Natural killer cell (primary cell): ENCODE measurements around the gene PRG3. TPM values are rescaled to one million over a fixed set of nuclear protein-coding genes. Genes with fewer than 3 reads are reported as not detected.

ENCODE experiments used
- ATAC-seq, 3 donors: fragments of 150-1000 bp in 2 of 3; fragments of 200-7000 bp in 1 of 3; cut with Tn5 transposase; 1 replicate in 1 of 3; 2 replicates in 2 of 3; pipeline ENCODE4 v1.10.0; 2021; ENCODE audit warnings: mild to moderate bottlenecking in 2 of 3, moderate library complexity in 2 of 3
- DNase-seq, 2 donors: peaks; one replicate each; pipeline versions ENCODE4 v3.0.0 to v3.0.0-alpha.2; 2013 to 2021; ENCODE audit warnings: mixed read lengths in 1 of 2
- H3K27ac ChIP-seq: one replicate; pipeline ENCODE4 v1.5.1; 2013; ENCODE audit warnings: mild to moderate bottlenecking, low read length
- H3K27me3 ChIP-seq: one replicate; pipeline ENCODE4 v1.6.1; 2013; ENCODE audit warnings: low read length; ENCODE audit not compliant: control insufficient read depth, insufficient read depth
- H3K36me3 ChIP-seq: one replicate; pipeline ENCODE4 v1.6.1; 2013; ENCODE audit warnings: low read length; ENCODE audit not compliant: control insufficient read depth, insufficient read depth
- H3K4me1 ChIP-seq: one replicate; pipeline ENCODE4 v1.6.1; 2013; ENCODE audit warnings: low read length; ENCODE audit not compliant: control insufficient read depth, insufficient read depth
- H3K4me3 ChIP-seq: one replicate; pipeline ENCODE4 v1.5.1; 2013; ENCODE audit warnings: low read length
- H3K9me3 ChIP-seq: one replicate; pipeline ENCODE4 v1.6.1; 2013; ENCODE audit warnings: low read length; ENCODE audit not compliant: control insufficient read depth, insufficient read depth
- H3K27ac Mint-ChIP-seq, 2 donors: one replicate each; pipeline ENCODE4 v1.8.0; 2022; ENCODE audit warnings: mild to moderate bottlenecking in 2 of 2, mixed read lengths in 2 of 2, moderate library complexity in 1 of 2
- H3K27me3 Mint-ChIP-seq, 2 donors: one replicate each; pipeline ENCODE4 v1.8.0; 2022; ENCODE audit warnings: low read depth in 2 of 2, mixed read lengths in 2 of 2
- H3K36me3 Mint-ChIP-seq: one replicate; pipeline ENCODE4 v1.8.0; 2022; ENCODE audit warnings: mixed read lengths
- H3K4me1 Mint-ChIP-seq, 2 donors: one replicate each; pipeline ENCODE4 v1.8.0; 2022; ENCODE audit warnings: mixed read lengths in 2 of 2
- H3K4me3 Mint-ChIP-seq: one replicate; pipeline ENCODE4 v1.8.0; 2022; ENCODE audit warnings: mild to moderate bottlenecking, moderate library complexity, mixed read lengths
- H3K9me3 Mint-ChIP-seq, 2 donors: one replicate each; pipeline ENCODE4 v1.8.0; 2022; ENCODE audit warnings: mixed read lengths in 2 of 2
- CTCF ChIP-seq: fragments of 200-600 bp; IDR thresholded peaks from one replicate; pipeline ENCODE4 v1.8.0; 2022; ENCODE audit warnings: antibody characterized with exemption
- WGBS: methylation state at CpG from one replicate; pipeline ENCODE4 v1.1.7; 2013; ENCODE audit warnings: missing lambda C conversion rate; ENCODE audit not compliant: insufficient coverage; 5-methylcytosine and 5-hydroxymethylcytosine counted together
- intact Hi-C: fragments of 100-400 bp; cut with micrococcal nuclease; formaldehyde crosslinking; loops from one replicate; pipeline ENCODE4 v1.14.2; 2022
- total RNA-seq, 4 donors: library from RNA; stranded (reverse); fragments of 120-200 nt in 1 of 4; gene quantifications; one replicate each; pipeline versions ENCODE4 v1.2.3 to v1.2.4, GENCODE V29; 2013 to 2022

PRG3 gene
- total RNA-seq, 3 donors from 2014 or later (not counting 1 experiment from before 2014, with no cell fraction given) = not detected

- Mint-ChIP-seq H3K27ac (no peak overlapping the region), H3K27me3 (peaks cover 0 to 13% of the 10 kb centered on the region in 2 donors), H3K9me3 (no peaks in the 10 kb centered on the region), H3K36me3 (no peaks in the 10 kb centered on the region), H3K4me1 (peaks cover 21 to 23% of the 10 kb centered on the region in 2 donors), H3K4me3 (no peak overlapping the region)
- H3K27ac ChIP-seq = no peak overlapping the region
- H3K36me3 ChIP-seq = no peaks in the 10 kb centered on the region
- DNase-seq = no peak
- H3K4me1 ChIP-seq = peaks cover 12% of the 10 kb centered on the region
- H3K27me3 ChIP-seq = no peaks in the 10 kb centered on the region
- no peak for ATAC-seq
- no peak overlapping the region for H3K4me3 ChIP-seq
- intact Hi-C loops = no loop called here
- no peak for TF ChIP-seq CTCF
- WGBS = 90% methylated on average over 11 of the region's 11 CpGs
- no peaks in the 10 kb centered on the region for H3K9me3 ChIP-seq
Observed at GRCh38 chr11:57342702-57343101, 38.2 kb downstream of the PRG3 start.

GRCh38 chr11:57341250-57341808 lies 39.6 kb downstream of the PRG3 start:
- Histone ChIP-seq H3K4me3 (no peak overlapping the region), H3K4me1 (peaks cover 15% of the 10 kb centered on the region), H3K9me3 (no peaks in the 10 kb centered on the region), H3K36me3 (no peaks in the 10 kb centered on the region), H3K27ac (no peak overlapping the region), H3K27me3 (no peaks in the 10 kb centered on the region)
- Mint-ChIP-seq H3K36me3 (no peaks in the 10 kb centered on the region), H3K9me3 (no peaks in the 10 kb centered on the region), H3K27me3 (peaks cover 0 to 13% of the 10 kb centered on the region in 2 donors), H3K4me3 (no peak overlapping the region), H3K27ac (peak overlapping the region in 1 of 2 donors; percentile 2), H3K4me1 (peaks cover 25 to 26% of the 10 kb centered on the region in 2 donors)
- 57% methylated on average over 5 of the region's 6 CpGs for WGBS
- intact Hi-C loops = no loop called here
- TF ChIP-seq CTCF = no peak
- DNase-seq (no peak), ATAC-seq (peak; percentile 27 to 65 (median 33))

- Histone ChIP-seq H3K9me3 (no peaks in the 10 kb centered on the region), H3K36me3 (no peaks in the 10 kb centered on the region), H3K27me3 (no peaks in the 10 kb centered on the region), H3K4me3 (no peak overlapping the region), H3K4me1 (peaks cover 21% of the 10 kb centered on the region), H3K27ac (no peak overlapping the region)
- ATAC-seq (no peak), DNase-seq (no peak)
- Mint-ChIP-seq H3K4me1 (peaks cover 27% of the 10 kb centered on the region in 2 donors), H3K9me3 (no peaks in the 10 kb centered on the region), H3K27ac (no peak overlapping the region), H3K4me3 (no peak overlapping the region), H3K36me3 (no peaks in the 10 kb centered on the region), H3K27me3 (peaks cover 0 to 13% of the 10 kb centered on the region in 2 donors)
- TF ChIP-seq CTCF = no peak
- intact Hi-C loops = no loop called here
- 62% methylated on average over 12 of the region's 12 CpGs for WGBS
Observed at GRCh38 chr11:57340039-57340615, 40.8 kb downstream of the PRG3 start.
